PFSK-1 (cell line): ENCODE results near the gene RSU1.

Experiments
- FOXP2 ChIP-seq: optimal IDR thresholded peaks from 2 replicates; pipeline ENCODE3; 2011; ENCODE audit warnings: borderline replicate concordance, control low read depth, inconsistent platforms; ENCODE audit not compliant: insufficient read depth; ENCODE audit errors: extremely low read length, extremely low read depth
- POLR2AphosphoS5 ChIP-seq: IDR thresholded peaks from 2 replicates; pipeline ENCODE4 v1.6.1; 2012; ENCODE audit warnings: low read depth, mild to moderate bottlenecking, control low read depth, low read length, moderate library complexity
- SIN3A ChIP-seq: IDR thresholded peaks from 2 replicates; pipeline ENCODE4 v1.6.1; 2012; ENCODE audit warnings: mild to moderate bottlenecking, low read length, moderate library complexity, borderline replicate concordance; ENCODE audit not compliant: insufficient read depth
- TAF1 ChIP-seq: IDR thresholded peaks from 2 replicates; pipeline ENCODE4 v1.6.1; 2012; ENCODE audit warnings: low read length, control low read depth, borderline replicate concordance; ENCODE audit not compliant: insufficient read depth
- TF ChIP-seq, protein P1 (sequence below), 2 experiments: IDR thresholded peaks; 2 replicates each; pipeline versions ENCODE4 v1.6.1 to v1.8.0; 2011 to 2012; ENCODE audit warnings: low read depth in 2 of 2, low read length in 2 of 2, control low read depth in 1 of 2, inconsistent platforms in 1 of 2, mild to moderate bottlenecking in 1 of 2, moderate library complexity in 1 of 2; ENCODE audit not compliant: insufficient read depth in 1 of 2

DNA sequence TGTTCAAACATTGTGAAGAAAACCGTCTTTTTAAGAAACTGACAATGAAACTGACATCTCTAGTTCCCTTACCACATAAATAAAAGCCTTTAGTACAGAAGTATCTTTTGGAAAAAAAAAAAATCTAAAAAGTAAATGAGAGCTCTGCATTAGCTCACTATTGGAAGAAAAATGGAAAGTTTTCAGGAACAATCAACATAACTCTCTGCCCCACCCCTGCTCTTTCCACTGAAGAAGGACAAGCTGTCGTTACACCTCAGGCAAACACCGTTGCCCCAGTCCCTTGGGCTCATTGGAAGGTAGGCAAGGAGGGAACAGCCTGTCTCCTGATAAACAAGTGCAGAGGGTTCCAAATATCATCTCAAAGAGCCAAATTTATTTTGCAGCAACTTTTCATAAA is 273.1 kb downstream of the RSU1 start:
- TF ChIP-seq TAF1: no peak
- TF ChIP-seq, protein P1, sequence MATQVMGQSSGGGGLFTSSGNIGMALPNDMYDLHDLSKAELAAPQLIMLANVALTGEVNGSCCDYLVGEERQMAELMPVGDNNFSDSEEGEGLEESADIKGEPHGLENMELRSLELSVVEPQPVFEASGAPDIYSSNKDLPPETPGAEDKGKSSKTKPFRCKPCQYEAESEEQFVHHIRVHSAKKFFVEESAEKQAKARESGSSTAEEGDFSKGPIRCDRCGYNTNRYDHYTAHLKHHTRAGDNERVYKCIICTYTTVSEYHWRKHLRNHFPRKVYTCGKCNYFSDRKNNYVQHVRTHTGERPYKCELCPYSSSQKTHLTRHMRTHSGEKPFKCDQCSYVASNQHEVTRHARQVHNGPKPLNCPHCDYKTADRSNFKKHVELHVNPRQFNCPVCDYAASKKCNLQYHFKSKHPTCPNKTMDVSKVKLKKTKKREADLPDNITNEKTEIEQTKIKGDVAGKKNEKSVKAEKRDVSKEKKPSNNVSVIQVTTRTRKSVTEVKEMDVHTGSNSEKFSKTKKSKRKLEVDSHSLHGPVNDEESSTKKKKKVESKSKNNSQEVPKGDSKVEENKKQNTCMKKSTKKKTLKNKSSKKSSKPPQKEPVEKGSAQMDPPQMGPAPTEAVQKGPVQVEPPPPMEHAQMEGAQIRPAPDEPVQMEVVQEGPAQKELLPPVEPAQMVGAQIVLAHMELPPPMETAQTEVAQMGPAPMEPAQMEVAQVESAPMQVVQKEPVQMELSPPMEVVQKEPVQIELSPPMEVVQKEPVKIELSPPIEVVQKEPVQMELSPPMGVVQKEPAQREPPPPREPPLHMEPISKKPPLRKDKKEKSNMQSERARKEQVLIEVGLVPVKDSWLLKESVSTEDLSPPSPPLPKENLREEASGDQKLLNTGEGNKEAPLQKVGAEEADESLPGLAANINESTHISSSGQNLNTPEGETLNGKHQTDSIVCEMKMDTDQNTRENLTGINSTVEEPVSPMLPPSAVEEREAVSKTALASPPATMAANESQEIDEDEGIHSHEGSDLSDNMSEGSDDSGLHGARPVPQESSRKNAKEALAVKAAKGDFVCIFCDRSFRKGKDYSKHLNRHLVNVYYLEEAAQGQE (IDR thresholded peaks at IDR 0.05; ENCODE audit: insufficient read depth in 1 of 2, low read depth in 2 of 2, low read length in 2 of 2): no peak
- TF ChIP-seq POLR2AphosphoS5: no peak
- no peak for TF ChIP-seq SIN3A
- no peak for TF ChIP-seq FOXP2
